Renal cortical epithelial cell (primary cell): Measurements from ENCODE around the gene FAP. TPM values are rescaled to one million over a fixed set of nuclear protein-coding genes. Genes with fewer than 3 reads are reported as not detected.

Experiments
- DNase-seq: peaks from one replicate; pipeline ENCODE4 v3.0.0-alpha.2; 2011; ENCODE audit warnings: low read depth
- total RNA-seq: library from RNA; depleted of rRNA; stranded (reverse); fragments of >200 nt; gene quantifications from 2 replicates; pipeline ENCODE4 v1.2.3, GENCODE V29; 2014

Gene FAP
- total RNA-seq, 1 donor from 2014 or later, result 0.15 TPM

GRCh38 chr2:162188451-162188850, 54.8 kb downstream of the FAP start:
- no peak for DNase-seq

- DNase-seq, result no peak
These were observed 57.6 kb downstream of the FAP start for GRCh38 chr2:162185541-162186232.

DNA sequence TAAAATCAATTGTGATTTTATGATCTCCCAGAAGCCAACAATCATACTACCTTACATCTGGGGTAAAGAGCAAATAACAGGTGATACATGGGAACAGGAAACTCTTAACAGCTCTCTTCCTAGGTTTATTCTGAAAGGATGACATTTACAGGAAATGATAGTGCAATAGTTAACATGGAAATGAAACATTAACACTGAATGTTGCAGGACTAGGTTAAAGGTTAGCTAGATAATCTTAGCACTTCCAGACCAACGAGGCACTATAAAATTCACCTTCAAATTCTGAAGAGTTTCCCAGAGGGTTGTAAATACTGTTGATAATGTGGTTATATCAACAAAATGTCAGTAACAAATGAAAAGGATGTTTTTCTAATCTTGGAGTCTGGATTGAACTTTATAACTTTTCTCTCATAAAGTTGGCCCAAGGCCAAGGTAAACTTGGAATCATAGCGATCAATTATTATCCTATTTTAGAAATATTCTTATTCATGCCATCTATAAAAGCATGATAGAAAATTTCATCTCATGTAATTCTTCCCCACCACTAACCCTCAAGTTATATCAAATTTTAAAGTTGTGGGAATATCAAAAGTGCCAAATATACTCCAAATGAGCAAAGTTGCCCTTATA, 58.3 kb downstream of the FAP start:
- DNase-seq, result peak; percentile 55

GRCh38 chr2:162184359-162184758, 58.9 kb downstream of the FAP start:
- no peak for DNase-seq

DNA sequence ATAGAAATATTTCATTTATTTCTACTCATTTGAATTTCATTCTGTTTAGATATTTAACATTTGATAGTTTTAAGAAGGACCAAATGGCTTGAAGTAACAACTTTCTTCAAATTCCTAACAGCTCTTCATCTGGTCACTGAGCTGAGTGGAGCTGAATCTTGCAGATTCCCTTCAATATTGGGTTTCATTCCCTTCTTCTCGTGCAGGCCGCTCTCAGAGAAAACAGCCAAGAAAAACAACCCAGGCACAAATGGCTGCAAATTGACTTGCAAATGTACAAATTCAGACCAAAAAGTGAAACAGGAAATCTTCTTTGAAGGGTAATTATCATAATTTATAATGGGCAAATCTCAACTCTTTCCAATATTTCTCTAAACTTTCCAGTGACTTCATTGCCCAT, 60.9 kb downstream of the FAP start:
- no peak for DNase-seq

- no peak for DNase-seq
These were observed 65.9 kb downstream of the FAP start for GRCh38 chr2:162177301-162177700.

GRCh38 chr2:162175714-162176113, 67.5 kb downstream of the FAP start:
- no peak for DNase-seq

- DNase-seq, result no peak
These were observed 68.5 kb downstream of the FAP start for GRCh38 chr2:162174746-162175145.

GRCh38 chr2:162172802-162173370, 70.4 kb downstream of the FAP start:
- no peak for DNase-seq

- DNase-seq, result no peak
These were observed 76.5 kb downstream of the FAP start for GRCh38 chr2:162166745-162167144.

GRCh38 chr2:162166174-162166573, 77.1 kb downstream of the FAP start:
- DNase-seq, result no peak

DNA sequence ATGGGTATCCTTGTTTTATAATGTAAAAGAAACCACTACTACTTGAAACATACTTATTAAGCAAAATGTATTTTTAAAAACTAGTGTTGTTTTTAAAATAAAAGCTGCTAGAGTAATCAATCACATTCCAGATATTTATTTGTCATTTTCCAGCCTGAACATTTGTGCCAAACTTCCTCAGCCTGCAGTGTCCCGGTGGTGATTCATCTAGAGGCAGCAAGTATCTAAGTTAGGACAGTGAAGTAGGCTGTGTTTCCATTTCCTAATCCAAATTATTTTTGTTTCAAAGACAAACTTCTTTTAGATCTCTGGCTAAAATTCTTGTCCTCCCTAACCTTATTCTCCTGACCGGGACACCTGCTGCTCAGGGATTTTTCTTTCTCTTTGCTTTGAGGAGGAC, 78.4 kb downstream of the FAP start:
- DNase-seq, result no peak

GRCh38 chr2:162159446-162159845, 83.8 kb downstream of the FAP start:
- DNase-seq, result no peak

DNA sequence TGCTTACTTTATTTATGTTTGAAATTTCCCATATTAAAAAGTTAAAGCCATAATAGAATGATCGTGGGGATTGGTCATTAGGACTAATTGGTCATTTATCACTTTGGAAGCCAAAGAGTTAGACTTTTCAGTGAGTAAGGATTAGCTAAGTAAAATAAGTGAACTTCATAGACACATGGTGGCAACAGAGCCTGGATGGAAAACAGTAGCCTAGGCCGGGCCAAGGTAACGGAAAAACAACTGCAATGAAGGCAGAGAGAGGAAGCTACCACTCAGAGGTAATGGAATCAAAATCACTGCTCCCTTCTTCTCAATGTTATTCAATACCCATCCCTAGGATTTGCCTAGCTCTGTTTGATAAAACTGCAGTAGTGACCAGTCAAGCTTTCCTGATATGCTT, 87.1 kb downstream of the FAP start:
- DNase-seq, result no peak

DNA sequence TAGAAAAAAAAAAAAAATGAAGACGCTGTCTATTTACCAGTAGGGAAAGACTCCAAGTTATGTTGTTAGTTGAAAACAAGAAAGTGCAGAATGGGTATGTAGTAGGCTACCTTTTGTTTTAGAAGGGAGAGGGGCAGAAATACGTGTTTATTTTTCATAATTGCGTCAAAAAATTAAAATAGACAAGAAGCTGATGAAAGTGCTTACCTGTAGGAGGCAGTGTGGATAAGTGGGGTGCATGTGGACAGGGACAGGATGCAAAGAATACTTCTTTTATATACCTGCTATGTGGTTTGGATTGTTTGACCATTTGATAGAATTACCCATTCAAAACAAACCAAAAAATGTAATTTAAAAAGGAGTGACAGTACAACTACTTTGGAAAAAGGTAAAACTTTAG, 88.2 kb downstream of the FAP start:
- no peak for DNase-seq

- DNase-seq, result peak; percentile 68
These were observed 89.5 kb downstream of the FAP start for GRCh38 chr2:162153608-162154224.

GRCh38 chr2:162152147-162152546, 91.1 kb downstream of the FAP start, which contains the start of gene GCG:
Gene GCG (minus strand): TSS chr2:162152247. CDS start chr2:162149178, 3,069 bp downstream.
- no peak for DNase-seq

DNA sequence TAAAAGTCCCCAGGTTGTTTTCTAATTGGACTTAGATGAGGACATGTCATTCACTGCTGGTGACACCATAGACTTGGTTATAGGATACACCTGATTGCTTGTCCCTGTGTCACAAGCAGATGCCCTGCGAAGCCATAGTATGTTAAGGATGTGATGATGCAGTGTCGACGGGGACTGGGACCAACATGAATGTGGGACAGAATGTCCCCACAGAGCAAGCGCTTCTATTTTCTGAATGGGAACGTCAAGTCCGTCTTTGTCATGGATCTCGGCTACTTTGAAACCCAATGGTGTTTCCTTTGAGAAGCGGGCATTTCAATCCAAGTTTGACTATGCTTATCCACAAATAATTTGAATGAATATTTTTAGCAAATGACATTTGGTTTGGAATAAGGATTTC, 93.3 kb downstream of the FAP start:
- no peak for DNase-seq

GRCh38 chr2:162149466-162149865, 93.8 kb downstream of the FAP start:
- DNase-seq, result no peak

DNA sequence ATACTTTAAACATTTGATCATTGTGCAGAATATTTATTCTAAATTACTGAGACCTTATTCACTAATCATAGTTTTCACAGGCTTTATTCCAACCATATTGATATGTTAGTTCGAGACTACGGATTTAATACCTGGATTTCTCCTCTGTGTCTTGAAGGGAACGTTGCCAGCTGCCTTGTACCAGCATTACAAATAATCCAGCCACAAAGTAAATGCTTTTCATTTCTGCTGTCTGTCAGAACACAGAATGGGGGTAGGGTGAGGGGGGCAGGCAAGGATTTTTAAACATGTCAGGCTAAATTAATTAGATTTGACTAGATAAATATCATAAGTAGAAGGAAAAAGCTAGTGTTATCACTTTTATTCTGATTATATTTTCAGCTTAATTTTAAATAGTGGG, 94.3 kb downstream of the FAP start:
- no peak for DNase-seq

GRCh38 chr2:162143969-162144368, 99.3 kb downstream of the FAP start:
- DNase-seq, result no peak

GRCh38 chr2:162138310-162138709, 104.9 kb downstream of the FAP start:
- no peak for DNase-seq

GRCh38 chr2:162127422-162127821, 115.8 kb downstream of the FAP start:
- no peak for DNase-seq
